ENCODE data around the gene PRM3. TPM values are rescaled to one million over a fixed set of nuclear protein-coding genes. Genes with fewer than 3 reads are reported as not detected.
"Not testable (repeated sequence)": the region's sequence is repeated elsewhere in the genome, so short reads cannot be mapped to it uniquely, and the experiment has no call there.

Gene PRM3
- total and polyA plus RNA-seq, 2 experiments from 2014 or later = not detected

DNA sequence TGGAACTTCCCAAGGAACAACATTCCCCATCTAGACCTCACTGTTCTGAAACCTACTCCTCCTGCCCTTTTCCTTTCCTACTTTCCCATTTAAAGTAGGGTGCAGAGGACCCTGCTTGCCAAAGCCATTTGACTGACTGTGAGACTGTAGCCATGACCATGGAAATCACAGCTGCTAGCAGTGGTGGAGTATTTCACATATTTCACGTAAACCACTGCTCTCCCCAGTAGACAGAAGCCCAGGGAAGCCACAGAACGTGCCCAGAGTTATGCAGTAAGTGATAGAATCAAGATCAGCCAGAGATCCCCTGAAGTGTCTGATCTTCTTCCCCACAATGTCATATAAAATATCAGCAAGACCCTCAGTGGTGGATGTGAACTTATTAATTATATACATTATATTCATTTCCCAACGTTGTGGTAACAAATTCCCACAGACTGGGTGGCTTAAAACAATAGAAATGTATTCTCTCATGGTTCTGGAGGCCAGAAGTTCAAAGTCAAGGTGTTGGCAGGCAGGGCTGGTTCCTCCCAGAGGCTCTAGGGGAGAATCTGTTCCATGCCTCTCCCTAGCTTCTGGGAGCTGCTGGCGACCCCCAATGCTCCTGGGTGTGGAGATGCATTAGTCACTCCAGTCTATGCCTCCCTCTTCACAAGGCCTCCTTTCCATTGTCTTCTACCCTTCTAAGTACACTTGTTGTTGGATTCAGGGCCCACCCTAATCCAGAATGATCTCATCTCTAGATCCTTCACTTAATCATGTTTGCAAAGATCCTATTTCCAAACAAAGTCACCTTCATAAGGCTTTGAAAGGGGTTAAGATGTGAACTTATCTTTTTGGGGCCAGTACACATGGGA, 28.4 kb upstream of the PRM3 start:
- H3K4me1 ChIP-seq (ENCODE audit: low read depth) = peaks cover 18% of the 10 kb centered on the region

GRCh38 chr16:11300560-11300892, 27.1 kb upstream of the PRM3 start:
- TF ChIP-seq, protein P1, sequence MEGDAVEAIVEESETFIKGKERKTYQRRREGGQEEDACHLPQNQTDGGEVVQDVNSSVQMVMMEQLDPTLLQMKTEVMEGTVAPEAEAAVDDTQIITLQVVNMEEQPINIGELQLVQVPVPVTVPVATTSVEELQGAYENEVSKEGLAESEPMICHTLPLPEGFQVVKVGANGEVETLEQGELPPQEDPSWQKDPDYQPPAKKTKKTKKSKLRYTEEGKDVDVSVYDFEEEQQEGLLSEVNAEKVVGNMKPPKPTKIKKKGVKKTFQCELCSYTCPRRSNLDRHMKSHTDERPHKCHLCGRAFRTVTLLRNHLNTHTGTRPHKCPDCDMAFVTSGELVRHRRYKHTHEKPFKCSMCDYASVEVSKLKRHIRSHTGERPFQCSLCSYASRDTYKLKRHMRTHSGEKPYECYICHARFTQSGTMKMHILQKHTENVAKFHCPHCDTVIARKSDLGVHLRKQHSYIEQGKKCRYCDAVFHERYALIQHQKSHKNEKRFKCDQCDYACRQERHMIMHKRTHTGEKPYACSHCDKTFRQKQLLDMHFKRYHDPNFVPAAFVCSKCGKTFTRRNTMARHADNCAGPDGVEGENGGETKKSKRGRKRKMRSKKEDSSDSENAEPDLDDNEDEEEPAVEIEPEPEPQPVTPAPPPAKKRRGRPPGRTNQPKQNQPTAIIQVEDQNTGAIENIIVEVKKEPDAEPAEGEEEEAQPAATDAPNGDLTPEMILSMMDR (IDR thresholded peaks at IDR 0.05; ENCODE audit: low read depth, low read length) = no peak

More for the DNA sequence above, 28.4 kb upstream of the PRM3 start:
- no peak for DNase-seq (ENCODE audit: low read depth in 1 of 2, low spot score in 1 of 2)
- H3K27me3 ChIP-seq = no peaks in the 10 kb centered on the region
- TF ChIP-seq, protein P1 (IDR thresholded peaks at IDR 0.05; ENCODE audit: low read depth, low read length) = no peak
- no peak overlapping the region for H3K4me3 ChIP-seq
- no peaks in the 10 kb centered on the region for H3K9me3 ChIP-seq (ENCODE audit: low read depth)
- no peak overlapping the region for H3K27ac ChIP-seq
- no peaks in the 10 kb centered on the region for H3K36me3 ChIP-seq

GRCh38 chr16:11299865-11300559, 26.6 kb upstream of the PRM3 start:
- TF ChIP-seq, protein P1 (IDR thresholded peaks at IDR 0.05; ENCODE audit: low read depth, low read length) = no peak
- peaks cover 28% of the 10 kb centered on the region for H3K4me1 ChIP-seq (ENCODE audit: low read depth)
- DNase-seq (ENCODE audit: low read depth in 1 of 2, low spot score in 1 of 2) = no peak
- H3K36me3 ChIP-seq = no peaks in the 10 kb centered on the region
- H3K4me3 ChIP-seq = no peak overlapping the region
- no peaks in the 10 kb centered on the region for H3K27me3 ChIP-seq
- no peak overlapping the region for H3K27ac ChIP-seq
- no peaks in the 10 kb centered on the region for H3K9me3 ChIP-seq (ENCODE audit: low read depth)

More at GRCh38 chr16:11300560-11300892, 27.1 kb upstream of the PRM3 start:
- no peaks in the 10 kb centered on the region for H3K36me3 ChIP-seq
- H3K4me3 ChIP-seq = no peak overlapping the region
- no peak for DNase-seq (ENCODE audit: low read depth in 1 of 2, low spot score in 1 of 2)
- no peaks in the 10 kb centered on the region for H3K9me3 ChIP-seq (ENCODE audit: low read depth)
- H3K27me3 ChIP-seq = no peaks in the 10 kb centered on the region
- no peak overlapping the region for H3K27ac ChIP-seq
- H3K4me1 ChIP-seq (ENCODE audit: low read depth) = peaks cover 28% of the 10 kb centered on the region

GRCh38 chr16:11298950-11299547, 25.6 kb upstream of the PRM3 start:
- not testable (repeated sequence) for DNase-seq (ENCODE audit: low read depth in 1 of 2, low spot score in 1 of 2); H3K36me3 ChIP-seq; H3K27me3 ChIP-seq; H3K9me3 ChIP-seq (ENCODE audit: low read depth); H3K27ac ChIP-seq; H3K4me3 ChIP-seq
- peaks cover 28% of the 10 kb centered on the region for H3K4me1 ChIP-seq (ENCODE audit: low read depth)

- Histone ChIP-seq H3K4me1 (ENCODE audit: low read depth) (peaks cover 25% of the 10 kb centered on the region), H3K27me3 (no peaks in the 10 kb centered on the region), H3K4me3 (no peak overlapping the region), H3K36me3 (no peaks in the 10 kb centered on the region), H3K9me3 (ENCODE audit: low read depth) (no peaks in the 10 kb centered on the region), H3K27ac (no peak overlapping the region)
- TF ChIP-seq, protein P1 (IDR thresholded peaks at IDR 0.05; ENCODE audit: low read depth, low read length) = no peak
- DNase-seq (ENCODE audit: low read depth in 1 of 2, low spot score in 1 of 2) = no peak
Measured at GRCh38 chr16:11298143-11298900, 24.9 kb upstream of the PRM3 start.
